Measurements from ENCODE around the gene DUSP22. TPM values are rescaled to one million over a fixed set of nuclear protein-coding genes. Genes with fewer than 3 reads are reported as not detected.

Gene DUSP22
- total RNA-seq, 1 donor = 37.7 TPM

DNA sequence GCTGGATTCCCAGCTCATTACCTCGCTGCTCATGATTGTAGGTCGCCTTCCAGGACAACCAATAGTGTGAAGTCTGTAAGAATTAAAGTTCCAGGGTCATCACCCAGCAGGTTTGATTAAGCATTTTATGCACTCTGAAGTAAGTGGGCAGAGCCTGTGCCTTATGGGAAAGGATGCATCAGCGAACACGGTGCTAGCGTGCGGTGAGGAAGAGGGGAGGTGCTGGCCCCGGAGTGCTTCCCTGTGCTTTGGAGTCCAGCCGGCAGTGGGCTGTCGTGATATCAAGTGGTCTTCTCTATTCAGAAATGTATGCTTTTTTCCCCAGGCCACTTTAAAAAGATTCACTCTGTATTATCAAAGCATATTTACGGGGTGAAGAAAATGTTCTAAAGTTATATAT lies 16.0 kb downstream of the DUSP22 start:
- Histone ChIP-seq H3K9me3 (ENCODE audit: low read depth, low read length) (no peaks in the 10 kb centered on the region), H3K27me3 (ENCODE audit: insufficient read depth, low read length) (no peaks in the 10 kb centered on the region), H3K4me1 (ENCODE audit: insufficient read depth, low read length) (peaks cover 48% of the 10 kb centered on the region), H3K4me3 (ENCODE audit: low read length) (no peak overlapping the region)

DNA sequence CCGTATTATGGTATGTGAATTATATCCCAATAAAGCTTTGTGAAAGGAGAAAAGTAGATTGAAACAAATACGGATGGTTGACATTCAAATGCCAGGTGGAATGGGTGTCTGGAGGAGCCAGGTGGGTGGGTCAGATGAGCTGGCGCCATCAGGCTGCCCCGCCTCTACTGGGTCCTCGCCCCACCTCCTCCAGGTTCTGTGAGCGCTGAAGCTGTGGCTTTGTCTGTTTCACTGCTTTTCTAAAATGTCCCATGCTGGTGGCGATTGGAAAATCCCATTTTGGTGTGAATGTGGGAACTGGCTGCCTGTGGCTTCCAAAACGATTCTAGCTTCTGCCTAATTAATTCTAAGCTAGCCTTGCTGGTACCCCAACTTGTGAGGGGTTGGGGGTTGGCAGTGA lies 16.5 kb downstream of the DUSP22 start:
- Histone ChIP-seq H3K4me1 (ENCODE audit: insufficient read depth, low read length) (peaks cover 52% of the 10 kb centered on the region), H3K9me3 (ENCODE audit: low read depth, low read length) (no peaks in the 10 kb centered on the region), H3K27me3 (ENCODE audit: insufficient read depth, low read length) (no peaks in the 10 kb centered on the region), H3K4me3 (ENCODE audit: low read length) (no peak overlapping the region)

DNA sequence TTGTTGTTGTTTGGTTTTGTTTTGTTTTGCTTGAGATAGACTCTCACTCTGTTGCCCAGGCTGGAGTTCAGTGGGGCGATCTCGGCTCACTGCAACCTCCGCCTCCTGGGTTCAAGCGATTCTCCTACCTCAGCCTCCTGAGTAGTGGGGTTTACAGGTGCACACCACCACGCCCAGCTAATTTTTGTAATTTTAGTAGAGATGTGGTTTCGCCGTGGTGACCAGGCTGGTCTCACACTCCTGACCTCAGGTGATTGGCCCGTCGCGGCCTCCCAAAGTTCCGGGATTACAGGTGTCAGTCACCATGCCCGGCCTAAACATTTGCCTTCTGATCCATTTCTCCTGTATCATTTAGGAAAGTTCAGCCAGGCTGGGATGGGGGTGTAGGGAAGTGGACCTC lies 17.7 kb downstream of the DUSP22 start:
- Histone ChIP-seq H3K27me3 (ENCODE audit: insufficient read depth, low read length) (no peaks in the 10 kb centered on the region), H3K4me3 (ENCODE audit: low read length) (no peak overlapping the region), H3K9me3 (ENCODE audit: low read depth, low read length) (no peaks in the 10 kb centered on the region), H3K4me1 (ENCODE audit: insufficient read depth, low read length) (peaks cover 64% of the 10 kb centered on the region)

DNA sequence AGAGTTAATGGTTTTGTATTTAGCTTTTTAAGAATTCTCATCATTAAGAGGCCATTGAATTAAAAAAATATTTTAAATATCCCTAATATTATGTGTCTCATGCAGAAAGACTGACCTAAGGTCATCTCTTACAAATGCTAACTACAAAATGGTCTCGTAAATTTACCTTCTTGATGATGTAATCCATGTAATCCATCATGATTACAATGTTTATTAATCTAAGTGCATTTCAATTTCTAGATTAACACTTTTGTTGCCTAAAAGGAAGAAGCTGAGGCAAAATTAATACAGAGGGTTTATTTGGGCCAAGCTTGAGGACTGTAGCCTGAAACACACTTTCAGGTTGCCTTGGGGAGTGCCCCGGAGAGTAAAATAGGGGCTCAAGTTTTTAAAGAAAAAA lies 18.4 kb downstream of the DUSP22 start:
- no peak overlapping the region for H3K4me3 ChIP-seq (ENCODE audit: low read length)
- peaks cover 64% of the 10 kb centered on the region for H3K4me1 ChIP-seq (ENCODE audit: insufficient read depth, low read length)
- H3K9me3 ChIP-seq (ENCODE audit: low read depth, low read length) = no peaks in the 10 kb centered on the region
- no peaks in the 10 kb centered on the region for H3K27me3 ChIP-seq (ENCODE audit: insufficient read depth, low read length)

DNA sequence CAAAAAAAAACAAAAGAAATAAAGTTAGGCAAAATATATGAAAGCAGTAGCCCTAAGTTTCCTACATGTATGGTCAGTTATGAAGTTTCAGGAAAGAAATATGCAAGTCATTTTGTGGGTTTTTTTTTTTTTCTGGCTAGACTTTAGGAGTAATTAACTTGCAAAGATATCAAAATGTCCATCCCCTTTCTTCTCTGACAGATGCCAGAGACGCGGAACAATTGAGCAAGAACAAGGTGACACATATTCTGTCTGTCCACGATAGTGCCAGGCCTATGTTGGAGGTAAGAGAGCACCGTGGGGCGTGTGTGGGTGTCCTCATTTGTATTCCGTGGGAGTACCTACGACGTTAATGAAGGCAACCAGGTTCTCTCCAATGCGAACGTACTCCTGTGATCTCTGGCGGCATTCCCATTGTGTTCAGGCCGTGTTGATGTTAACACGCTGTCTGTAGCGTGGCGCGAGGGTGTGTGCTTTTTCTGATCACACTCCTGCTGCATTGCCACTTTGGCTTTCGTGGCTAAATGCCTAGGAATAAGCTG lies 19.5 kb downstream of the DUSP22 start:
- Histone ChIP-seq H3K27me3 (ENCODE audit: insufficient read depth, low read length) (no peaks in the 10 kb centered on the region), H3K4me1 (ENCODE audit: insufficient read depth, low read length) (peaks cover 65% of the 10 kb centered on the region), H3K4me3 (ENCODE audit: low read length) (no peak overlapping the region), H3K9me3 (ENCODE audit: low read depth, low read length) (no peaks in the 10 kb centered on the region)

DNA sequence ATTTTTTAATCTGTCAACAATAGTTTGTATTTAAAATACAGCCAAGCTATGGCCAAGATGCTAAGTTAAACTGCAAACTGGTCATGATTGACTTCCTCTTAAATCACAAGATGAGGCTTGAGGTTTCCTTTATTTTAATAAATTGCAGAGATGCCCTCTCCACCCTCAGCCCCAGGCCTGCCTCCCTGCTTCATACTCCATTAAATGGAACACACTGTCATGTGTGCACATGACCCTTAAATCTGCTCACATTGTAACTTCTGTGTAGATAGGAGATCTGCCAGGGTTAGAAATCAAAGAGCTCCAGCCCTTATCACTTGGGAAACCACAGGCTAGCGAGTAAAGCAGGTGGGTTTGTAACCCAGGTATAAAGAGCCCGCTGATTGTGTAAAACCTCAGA lies 20.8 kb downstream of the DUSP22 start:
- Histone ChIP-seq H3K9me3 (ENCODE audit: low read depth, low read length) (no peaks in the 10 kb centered on the region), H3K4me1 (ENCODE audit: insufficient read depth, low read length) (peaks cover 70% of the 10 kb centered on the region), H3K4me3 (ENCODE audit: low read length) (no peak overlapping the region), H3K27me3 (ENCODE audit: insufficient read depth, low read length) (no peaks in the 10 kb centered on the region)

DNA sequence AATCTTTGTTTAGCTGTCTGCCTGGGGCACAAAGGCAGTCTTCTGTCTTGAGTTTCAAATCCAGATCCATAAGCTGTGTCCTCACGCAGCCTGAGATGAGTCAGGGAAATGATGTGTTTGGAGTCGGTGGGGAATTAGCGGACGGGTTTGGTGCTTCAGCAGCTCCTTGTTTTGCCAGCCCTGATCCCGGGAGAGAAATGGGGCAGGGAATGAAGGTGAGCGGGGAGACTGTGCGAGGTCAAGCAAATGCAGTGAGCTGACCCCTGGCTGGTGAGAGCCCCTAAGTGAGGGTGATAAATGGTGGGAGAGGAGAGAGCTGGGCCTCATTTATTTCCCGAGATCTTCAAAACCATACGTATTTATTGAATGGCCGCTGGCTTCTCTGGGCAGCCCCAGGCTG lies 21.6 kb downstream of the DUSP22 start:
- no peaks in the 10 kb centered on the region for H3K9me3 ChIP-seq (ENCODE audit: low read depth, low read length)
- H3K4me1 ChIP-seq (ENCODE audit: insufficient read depth, low read length) = peaks cover 75% of the 10 kb centered on the region
- no peaks in the 10 kb centered on the region for H3K27me3 ChIP-seq (ENCODE audit: insufficient read depth, low read length)
- no peak overlapping the region for H3K4me3 ChIP-seq (ENCODE audit: low read length)

DNA sequence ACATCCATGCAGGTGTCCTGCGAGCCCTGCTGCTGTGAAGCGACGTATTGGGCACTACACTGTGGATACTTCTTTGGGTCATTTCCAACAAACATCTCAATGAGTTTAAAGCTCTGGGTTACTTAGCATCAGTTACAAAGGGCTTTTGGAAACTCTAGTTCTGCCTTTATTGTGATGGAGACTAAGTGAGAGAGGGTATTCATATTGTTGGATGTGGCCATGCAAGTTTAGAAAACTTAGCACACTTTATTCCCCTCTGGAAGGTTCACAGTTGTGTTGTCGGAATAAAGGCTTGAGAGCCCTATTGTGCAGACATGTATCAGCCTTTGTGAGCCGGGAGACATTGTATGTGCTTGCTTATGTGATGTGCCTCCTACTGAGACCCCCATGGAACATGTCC lies 22.1 kb downstream of the DUSP22 start:
- Histone ChIP-seq H3K27me3 (ENCODE audit: insufficient read depth, low read length) (no peaks in the 10 kb centered on the region), H3K4me3 (ENCODE audit: low read length) (no peak overlapping the region), H3K9me3 (ENCODE audit: low read depth, low read length) (no peaks in the 10 kb centered on the region), H3K4me1 (ENCODE audit: insufficient read depth, low read length) (peaks cover 75% of the 10 kb centered on the region)

DNA sequence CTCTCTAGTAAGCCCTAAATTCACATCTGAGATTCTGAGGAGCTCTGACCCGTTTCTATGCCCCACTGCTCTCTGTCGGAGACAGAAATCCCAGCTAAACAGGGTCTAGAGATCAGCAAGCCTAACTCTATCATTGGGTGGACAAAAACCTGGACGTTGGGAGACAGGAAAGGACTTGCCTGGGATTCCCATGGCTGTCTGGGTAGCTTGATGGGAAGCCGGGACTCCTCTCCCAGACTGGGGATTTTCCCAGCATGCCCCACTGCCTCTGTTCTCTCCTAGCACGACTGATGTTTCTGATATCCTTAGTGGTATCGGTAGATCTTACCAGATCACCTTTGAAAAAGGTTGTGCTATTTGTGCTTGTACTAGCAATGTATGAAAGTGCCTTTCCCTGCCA lies 22.9 kb downstream of the DUSP22 start:
- H3K4me3 ChIP-seq (ENCODE audit: low read length) = no peak overlapping the region

DNA sequence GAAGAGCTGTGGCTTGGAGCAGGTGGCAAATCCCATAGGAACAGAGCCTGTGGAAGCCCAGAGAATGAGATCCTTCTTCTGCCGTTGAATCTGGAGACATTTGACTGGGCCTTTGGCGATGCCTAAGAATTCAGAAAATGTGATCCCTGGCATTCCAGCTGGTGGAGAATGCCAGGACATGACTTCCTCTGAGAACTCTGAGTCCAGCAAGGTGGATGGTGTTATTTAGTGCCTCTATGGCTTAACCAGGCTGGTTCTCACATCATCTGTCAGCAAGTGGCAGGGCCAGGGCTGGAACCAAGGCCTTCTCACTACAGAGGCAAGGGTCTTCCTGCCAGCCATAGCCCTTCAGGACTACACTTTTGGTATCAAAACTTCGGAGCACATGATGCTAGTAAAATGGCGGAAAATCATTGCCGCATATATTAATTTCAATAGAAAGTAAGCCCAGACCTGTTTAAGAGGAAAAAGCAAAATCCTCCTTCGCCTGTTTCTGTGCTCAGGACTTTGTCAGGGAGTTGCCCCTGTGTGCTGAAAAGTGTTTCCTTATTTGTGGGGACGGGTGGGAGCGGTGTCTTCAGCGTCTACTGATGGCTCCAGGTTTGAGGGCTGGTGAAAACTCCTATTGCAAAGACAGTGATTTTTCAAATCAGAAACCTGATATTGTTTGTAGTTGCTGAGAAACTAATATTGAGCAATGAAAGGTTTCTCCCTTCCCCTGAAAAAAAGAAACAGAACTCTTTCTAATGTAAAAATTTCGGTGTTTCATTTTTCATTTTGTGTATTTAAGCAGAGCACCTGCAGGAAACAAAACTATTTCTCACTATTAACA lies 23.9 kb downstream of the DUSP22 start:
- Histone ChIP-seq H3K4me3 (ENCODE audit: low read length) (no peak overlapping the region), H3K27me3 (ENCODE audit: insufficient read depth, low read length) (no peaks in the 10 kb centered on the region), H3K9me3 (ENCODE audit: low read depth, low read length) (no peaks in the 10 kb centered on the region), H3K4me1 (ENCODE audit: insufficient read depth, low read length) (peaks cover 86% of the 10 kb centered on the region)

More for the DNA sequence above, 22.9 kb downstream of the DUSP22 start:
- H3K27me3 ChIP-seq (ENCODE audit: insufficient read depth, low read length) = no peaks in the 10 kb centered on the region
- H3K4me1 ChIP-seq (ENCODE audit: insufficient read depth, low read length) = peaks cover 81% of the 10 kb centered on the region
- H3K9me3 ChIP-seq (ENCODE audit: low read depth, low read length) = no peaks in the 10 kb centered on the region

DNA sequence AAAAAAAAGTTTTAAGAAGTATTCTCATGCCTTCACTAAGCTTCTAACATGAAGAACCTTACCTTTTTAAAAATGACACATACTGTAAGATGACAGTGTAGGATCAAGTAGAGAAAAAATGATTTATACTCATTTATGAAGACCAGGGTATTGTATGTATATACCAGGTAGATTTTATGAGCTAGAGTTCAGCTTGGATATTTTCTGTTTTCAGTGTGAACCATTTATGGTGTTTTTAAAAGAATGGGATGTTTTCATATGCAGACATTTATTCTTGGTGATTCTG lies 24.4 kb downstream of the DUSP22 start:
- Histone ChIP-seq H3K4me3 (ENCODE audit: low read length) (no peak overlapping the region), H3K4me1 (ENCODE audit: insufficient read depth, low read length) (peaks cover 86% of the 10 kb centered on the region), H3K9me3 (ENCODE audit: low read depth, low read length) (no peaks in the 10 kb centered on the region), H3K27me3 (ENCODE audit: insufficient read depth, low read length) (no peaks in the 10 kb centered on the region)

DNA sequence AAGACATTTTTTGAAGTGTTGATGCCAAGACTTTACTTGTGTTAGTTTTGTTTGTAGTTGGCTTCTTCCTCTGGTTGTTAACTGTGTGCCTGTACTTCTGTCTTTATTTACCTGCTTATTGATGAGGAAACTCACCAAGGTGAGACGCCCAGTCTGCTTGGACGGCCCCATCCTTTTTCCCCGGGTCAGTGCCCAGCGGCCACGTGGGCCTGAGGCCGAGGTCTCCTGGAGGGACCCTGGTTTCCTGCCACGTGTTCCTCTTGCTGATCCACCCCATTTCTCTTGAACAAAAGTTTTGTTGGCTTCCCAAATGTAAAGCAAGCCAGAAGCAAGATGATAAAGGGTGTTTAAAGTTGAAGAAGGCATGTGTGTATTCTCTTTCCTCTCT lies 24.8 kb downstream of the DUSP22 start:
- Histone ChIP-seq H3K4me1 (ENCODE audit: insufficient read depth, low read length) (peaks cover 86% of the 10 kb centered on the region), H3K27me3 (ENCODE audit: insufficient read depth, low read length) (no peaks in the 10 kb centered on the region), H3K4me3 (ENCODE audit: low read length) (no peak overlapping the region), H3K9me3 (ENCODE audit: low read depth, low read length) (no peaks in the 10 kb centered on the region)

DNA sequence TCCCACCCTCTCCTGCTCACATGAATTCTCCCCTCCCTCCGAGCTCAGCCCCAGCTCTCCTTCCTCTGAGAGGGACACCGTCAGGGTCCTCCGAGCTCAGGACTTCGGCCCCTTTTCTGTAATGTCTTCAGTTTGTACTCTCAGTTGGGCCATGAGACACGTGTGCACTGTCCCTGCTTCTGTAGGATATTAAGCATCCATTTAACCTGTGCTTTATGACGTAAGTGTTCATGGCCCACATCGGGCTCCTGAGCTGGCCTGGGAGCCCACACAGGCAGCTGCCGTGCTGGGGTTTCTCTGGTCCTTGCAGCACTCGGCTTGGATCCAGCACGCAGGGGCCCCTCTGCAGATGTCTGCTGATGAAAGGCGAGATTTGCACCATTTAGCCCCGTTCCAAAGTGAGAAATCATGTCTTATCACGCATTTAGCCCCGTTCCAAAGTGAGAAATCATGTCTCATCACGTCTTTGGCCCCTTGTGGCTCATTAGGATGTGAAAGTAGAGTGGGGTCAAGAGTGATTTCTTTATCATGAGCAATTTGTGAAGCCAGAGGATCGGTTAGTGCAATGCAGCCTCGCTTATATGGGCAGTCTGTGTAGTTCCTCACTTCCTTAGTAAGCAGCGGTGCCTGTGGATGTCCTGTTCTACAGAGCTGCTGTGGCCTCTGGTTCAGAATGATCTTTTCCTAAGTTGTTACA lies 25.3 kb downstream of the DUSP22 start:
- Histone ChIP-seq H3K9me3 (ENCODE audit: low read depth, low read length) (no peaks in the 10 kb centered on the region), H3K27me3 (ENCODE audit: insufficient read depth, low read length) (no peaks in the 10 kb centered on the region), H3K4me1 (ENCODE audit: insufficient read depth, low read length) (peaks cover 86% of the 10 kb centered on the region), H3K4me3 (ENCODE audit: low read length) (no peak overlapping the region)

DNA sequence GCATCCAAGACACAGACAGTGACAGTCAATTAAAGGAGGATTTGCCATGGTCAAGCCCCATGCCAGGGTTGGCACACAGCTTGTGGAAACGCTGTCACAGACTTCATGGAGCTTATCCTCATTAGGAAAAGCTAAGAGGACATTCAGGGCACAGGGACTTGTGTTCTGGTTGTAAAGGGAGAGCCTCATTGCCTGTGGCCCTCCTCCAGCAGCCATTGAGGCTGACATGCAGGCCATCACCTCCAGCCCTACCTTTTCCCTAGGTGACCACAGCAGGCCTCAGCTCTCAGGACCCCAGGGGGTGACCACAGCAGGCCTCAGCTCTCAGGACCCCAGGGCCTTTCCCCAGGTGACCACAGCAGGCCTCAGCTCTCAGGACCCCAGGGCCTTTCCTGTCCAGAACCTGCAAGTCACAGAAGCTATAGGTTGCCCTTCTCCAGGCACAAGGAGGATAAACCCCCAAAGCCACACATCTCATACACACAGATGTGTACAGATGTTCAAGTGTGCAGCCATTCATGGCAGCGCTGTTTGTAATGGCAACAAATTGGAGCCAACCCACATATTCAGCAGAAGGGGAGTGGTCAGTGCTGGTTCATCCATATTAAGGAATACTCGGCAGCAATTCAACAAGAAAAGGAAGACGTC lies 26.1 kb downstream of the DUSP22 start:
- peaks cover 86% of the 10 kb centered on the region for H3K4me1 ChIP-seq (ENCODE audit: insufficient read depth, low read length)
- H3K9me3 ChIP-seq (ENCODE audit: low read depth, low read length) = no peaks in the 10 kb centered on the region
- no peaks in the 10 kb centered on the region for H3K27me3 ChIP-seq (ENCODE audit: insufficient read depth, low read length)
- H3K4me3 ChIP-seq (ENCODE audit: low read length) = no peak overlapping the region

All from mononuclear cell (primary cell).